SK-N-SH treated with all-trans-retinoic acid at 6 μM for 48 hours (cell line): Measurements from ENCODE around the gene RIMBP2.

Experiments
- ATAC-seq: fragments of 200-7000 bp; cut with Tn5 transposase; 3 replicates; pipeline ENCODE4 v1.9.1; 2020; ENCODE audit warnings: mild to moderate bottlenecking, moderate library complexity
- ARNTL ChIP-seq: fragments of 450-650 bp; formaldehyde crosslinking; IDR thresholded peaks from 2 replicates; pipeline ENCODE4 v1.5.0; 2020; ENCODE audit warnings: low read depth, mild to moderate bottlenecking, moderate library complexity, borderline replicate concordance
- BACH2 ChIP-seq: fragments of 250-450 bp; sonication (Bioruptor Pico); IDR thresholded peaks from 2 replicates; pipeline ENCODE4 v1.9.0; 2021; ENCODE audit warnings: mild to moderate bottlenecking, borderline replicate concordance
- CSDC2 ChIP-seq: fragments of 250-450 bp; sonication (Bioruptor Pico); IDR thresholded peaks from 2 replicates; pipeline ENCODE4 v1.5.0; 2020; ENCODE audit warnings: mild to moderate bottlenecking, moderate library complexity
- ESRRG ChIP-seq: fragments of 250-450 bp; sonication (Bioruptor Pico); IDR thresholded peaks from 2 replicates; pipeline ENCODE4 v1.6.1; 2021; ENCODE audit warnings: mild to moderate bottlenecking
- ISL1 ChIP-seq: fragments of 250-450 bp; sonication (Bioruptor Pico); IDR thresholded peaks from 2 replicates; pipeline ENCODE4 v2.1.2; 2022; ENCODE audit warnings: mild to moderate bottlenecking, moderate library complexity
- OSR1 ChIP-seq: fragments of 250-450 bp; sonication (Bioruptor Pico); IDR thresholded peaks from 2 replicates; pipeline ENCODE4 v1.8.0; 2022; ENCODE audit warnings: moderate library complexity, mild to moderate bottlenecking, inconsistent platforms
- RARB ChIP-seq: fragments of 250-450 bp; sonication (Bioruptor Pico); IDR thresholded peaks from 2 replicates; pipeline ENCODE4 v1.8.0; 2021; ENCODE audit warnings: mild to moderate bottlenecking, moderate library complexity
- SNAI2 ChIP-seq: fragments of 250-450 bp; sonication (Bioruptor Pico); IDR thresholded peaks from 2 replicates; pipeline ENCODE4 v1.5.0; 2020; ENCODE audit warnings: mild to moderate bottlenecking, moderate library complexity
- TCF4 ChIP-seq: fragments of 250-450 bp; sonication (Bioruptor Pico); IDR thresholded peaks from 2 replicates; pipeline ENCODE4 v1.8.0; 2021; ENCODE audit warnings: mild to moderate bottlenecking, moderate library complexity, borderline replicate concordance
- ZC3H10 ChIP-seq: fragments of 250-450 bp; sonication (Bioruptor Pico); IDR thresholded peaks from 2 replicates; pipeline ENCODE4 v1.5.1; 2021; ENCODE audit warnings: mild to moderate bottlenecking, moderate library complexity
- ZFP3 ChIP-seq: fragments of 250-450 bp; sonication (Bioruptor Pico); IDR thresholded peaks from 2 replicates; pipeline ENCODE4 v1.5.0; 2020; ENCODE audit warnings: mild to moderate bottlenecking, moderate library complexity
- ZFP30 ChIP-seq: fragments of 450-650 bp; formaldehyde crosslinking; IDR thresholded peaks from 2 replicates; pipeline ENCODE4 v1.5.0; 2022; ENCODE audit warnings: mild to moderate bottlenecking, moderate library complexity
- ZNF565 ChIP-seq: fragments of 450-650 bp; formaldehyde crosslinking; conservative IDR thresholded peaks from 2 replicates; pipeline ENCODE4 v1.5.0; 2020; ENCODE audit warnings: low read depth, mild to moderate bottlenecking, moderate library complexity
- ZNF70 ChIP-seq: fragments of 450-650 bp; formaldehyde crosslinking; IDR thresholded peaks from 2 replicates; pipeline ENCODE4 v1.5.0; 2020; ENCODE audit warnings: mild to moderate bottlenecking, moderate library complexity
- ZNF8 ChIP-seq: fragments of 450-650 bp; formaldehyde crosslinking; IDR thresholded peaks from 2 replicates; pipeline ENCODE4 v1.5.0; 2020; ENCODE audit warnings: mild to moderate bottlenecking, moderate library complexity
- TF ChIP-seq, protein P1 (sequence below): fragments of 250-450 bp; sonication (Bioruptor Pico); IDR thresholded peaks from 2 replicates; pipeline ENCODE4 v1.5.0; 2020; ENCODE audit warnings: mild to moderate bottlenecking, moderate library complexity
- TF ChIP-seq, protein P2 (sequence below): fragments of 250-450 bp; sonication (Bioruptor Pico); IDR thresholded peaks from 2 replicates; pipeline ENCODE4 v1.8.0; 2021; ENCODE audit warnings: low read depth, mild to moderate bottlenecking, moderate library complexity, borderline replicate concordance
- TF ChIP-seq, protein P3 (sequence below): fragments of 250-450 bp; sonication (Bioruptor Pico); IDR thresholded peaks from 2 replicates; pipeline ENCODE4 v1.8.0; 2020; ENCODE audit warnings: mild to moderate bottlenecking, moderate library complexity, borderline replicate concordance
- TF ChIP-seq, protein P4 (sequence below): fragments of 250-450 bp; sonication (Bioruptor Pico); IDR thresholded peaks from 2 replicates; pipeline ENCODE4 v1.5.1; 2020; ENCODE audit warnings: low read depth, mild to moderate bottlenecking, moderate library complexity
- TF ChIP-seq, protein P5 (sequence below): fragments of 250-450 bp; sonication (Bioruptor Pico); IDR thresholded peaks from 2 replicates; pipeline ENCODE4 v1.5.1; 2021; ENCODE audit warnings: mild to moderate bottlenecking, moderate library complexity

RIMBP2 gene

DNA sequence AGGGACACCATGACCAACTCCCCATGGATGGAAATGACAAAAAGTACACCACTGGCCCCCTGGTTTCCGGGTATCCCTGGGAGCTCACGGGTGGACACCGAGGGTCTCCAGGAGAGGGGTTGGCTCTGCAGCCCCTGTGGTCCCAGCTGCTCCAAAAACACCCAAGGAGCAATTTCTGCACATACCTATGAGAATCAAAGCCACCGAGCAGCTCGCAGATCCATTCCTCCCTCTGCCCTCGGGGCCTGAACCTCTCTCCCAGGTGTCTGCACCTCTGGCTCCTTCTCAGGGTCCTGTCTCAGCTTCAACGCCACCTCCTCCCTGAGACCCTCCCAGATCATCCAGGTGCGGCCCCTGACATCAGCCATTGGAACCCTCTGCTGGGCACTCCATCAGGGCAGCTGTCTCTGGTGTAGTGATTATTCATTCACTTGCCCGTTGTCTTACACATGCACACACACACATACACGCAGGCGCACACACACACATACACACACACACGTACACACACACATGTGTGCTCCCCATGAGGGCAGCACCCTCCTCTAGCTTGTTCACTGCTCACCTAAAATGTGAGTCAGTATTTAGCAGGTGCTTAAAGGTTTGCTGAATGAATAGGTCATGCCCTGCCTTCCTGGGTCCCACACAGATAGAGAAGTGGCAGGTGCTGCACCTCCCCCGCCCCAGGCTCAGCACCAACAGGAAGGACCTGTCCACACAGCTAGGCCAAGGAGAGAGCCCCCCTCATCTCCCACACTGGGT, 5.9 kb downstream of the RIMBP2 start:
- no peak for TF ChIP-seq ZNF70 (CRISPR knock-in tag)
- no peak for TF ChIP-seq OSR1 (CRISPR knock-in tag)
- TF ChIP-seq ESRRG (CRISPR knock-in tag) = no peak
- TF ChIP-seq ZNF8 (CRISPR knock-in tag) = no peak
- TF ChIP-seq, protein P1, sequence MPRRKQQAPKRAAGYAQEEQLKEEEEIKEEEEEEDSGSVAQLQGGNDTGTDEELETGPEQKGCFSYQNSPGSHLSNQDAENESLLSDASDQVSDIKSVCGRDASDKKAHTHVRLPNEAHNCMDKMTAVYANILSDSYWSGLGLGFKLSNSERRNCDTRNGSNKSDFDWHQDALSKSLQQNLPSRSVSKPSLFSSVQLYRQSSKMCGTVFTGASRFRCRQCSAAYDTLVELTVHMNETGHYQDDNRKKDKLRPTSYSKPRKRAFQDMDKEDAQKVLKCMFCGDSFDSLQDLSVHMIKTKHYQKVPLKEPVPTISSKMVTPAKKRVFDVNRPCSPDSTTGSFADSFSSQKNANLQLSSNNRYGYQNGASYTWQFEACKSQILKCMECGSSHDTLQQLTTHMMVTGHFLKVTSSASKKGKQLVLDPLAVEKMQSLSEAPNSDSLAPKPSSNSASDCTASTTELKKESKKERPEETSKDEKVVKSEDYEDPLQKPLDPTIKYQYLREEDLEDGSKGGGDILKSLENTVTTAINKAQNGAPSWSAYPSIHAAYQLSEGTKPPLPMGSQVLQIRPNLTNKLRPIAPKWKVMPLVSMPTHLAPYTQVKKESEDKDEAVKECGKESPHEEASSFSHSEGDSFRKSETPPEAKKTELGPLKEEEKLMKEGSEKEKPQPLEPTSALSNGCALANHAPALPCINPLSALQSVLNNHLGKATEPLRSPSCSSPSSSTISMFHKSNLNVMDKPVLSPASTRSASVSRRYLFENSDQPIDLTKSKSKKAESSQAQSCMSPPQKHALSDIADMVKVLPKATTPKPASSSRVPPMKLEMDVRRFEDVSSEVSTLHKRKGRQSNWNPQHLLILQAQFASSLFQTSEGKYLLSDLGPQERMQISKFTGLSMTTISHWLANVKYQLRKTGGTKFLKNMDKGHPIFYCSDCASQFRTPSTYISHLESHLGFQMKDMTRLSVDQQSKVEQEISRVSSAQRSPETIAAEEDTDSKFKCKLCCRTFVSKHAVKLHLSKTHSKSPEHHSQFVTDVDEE (CRISPR knock-in tag) = no peak
- TF ChIP-seq ZNF565 = no peak
- TF ChIP-seq, protein P2, sequence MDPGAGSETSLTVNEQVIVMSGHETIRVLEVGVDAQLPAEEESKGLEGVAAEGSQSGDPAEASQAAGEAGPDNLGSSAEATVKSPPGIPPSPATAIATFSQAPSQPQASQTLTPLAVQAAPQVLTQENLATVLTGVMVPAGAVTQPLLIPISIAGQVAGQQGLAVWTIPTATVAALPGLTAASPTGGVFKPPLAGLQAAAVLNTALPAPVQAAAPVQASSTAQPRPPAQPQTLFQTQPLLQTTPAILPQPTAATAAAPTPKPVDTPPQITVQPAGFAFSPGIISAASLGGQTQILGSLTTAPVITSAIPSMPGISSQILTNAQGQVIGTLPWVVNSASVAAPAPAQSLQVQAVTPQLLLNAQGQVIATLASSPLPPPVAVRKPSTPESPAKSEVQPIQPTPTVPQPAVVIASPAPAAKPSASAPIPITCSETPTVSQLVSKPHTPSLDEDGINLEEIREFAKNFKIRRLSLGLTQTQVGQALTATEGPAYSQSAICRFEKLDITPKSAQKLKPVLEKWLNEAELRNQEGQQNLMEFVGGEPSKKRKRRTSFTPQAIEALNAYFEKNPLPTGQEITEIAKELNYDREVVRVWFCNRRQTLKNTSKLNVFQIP = no peak
- TF ChIP-seq, all 23 proteins: peak for 0
- no peak for ATAC-seq

DNA sequence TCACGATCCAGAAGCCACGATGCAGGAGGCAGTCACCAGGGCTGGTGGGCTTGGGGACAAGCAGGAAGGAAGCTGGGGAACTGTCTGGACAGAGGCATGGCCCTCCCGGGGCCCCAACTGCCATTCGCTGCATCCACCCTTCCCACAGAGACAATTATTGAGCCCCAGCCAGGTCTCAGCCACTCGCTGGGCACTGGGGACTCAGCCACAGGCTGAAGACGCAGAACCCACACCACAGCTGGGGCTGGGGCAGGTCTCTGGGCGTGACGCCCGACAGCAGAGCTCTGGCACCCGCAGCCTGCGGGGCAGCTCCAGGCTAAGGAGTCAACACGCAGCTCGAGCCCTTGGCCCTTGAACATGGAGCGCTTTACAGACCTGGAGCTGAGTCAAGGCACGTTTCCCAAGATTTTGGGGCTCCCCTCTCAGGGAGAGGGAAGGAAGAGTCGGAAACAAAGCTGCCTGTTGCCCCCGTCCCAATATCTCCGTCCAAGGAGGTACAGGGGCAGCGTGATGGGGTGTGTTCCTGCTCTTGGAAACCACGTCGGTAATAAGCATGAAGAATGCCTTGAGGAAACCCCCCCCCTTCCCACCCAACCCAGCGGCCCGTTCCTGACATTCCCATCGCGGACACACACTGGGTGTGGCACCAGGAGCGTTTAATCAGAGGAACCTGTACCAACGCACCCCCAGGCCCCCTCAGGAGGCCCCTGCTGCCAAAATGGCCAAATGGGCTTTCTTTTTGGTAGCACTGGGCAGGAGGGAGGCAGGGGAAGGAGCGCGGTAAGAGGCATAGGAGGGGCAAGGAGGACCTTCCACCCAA, 6.7 kb downstream of the RIMBP2 start:
- ATAC-seq = no peak
- TF ChIP-seq BACH2 (no peak), ESRRG (CRISPR knock-in tag) (no peak), CSDC2 (CRISPR knock-in tag) (no peak), ZFP30 (CRISPR knock-in tag) (no peak), SNAI2 (CRISPR knock-in tag) (no peak), ZNF70 (CRISPR knock-in tag) (no peak), TCF4 (CRISPR knock-in tag) (no peak), ZFP3 (CRISPR knock-in tag) (no peak), RARB (CRISPR knock-in tag) (no peak), ZC3H10 (no peak), ISL1 (CRISPR knock-in tag) (no peak), ZNF8 (CRISPR knock-in tag) (no peak), OSR1 (CRISPR knock-in tag) (no peak), ZNF565 (no peak), ARNTL (CRISPR knock-in tag) (no peak)
- TF ChIP-seq, protein P3, sequence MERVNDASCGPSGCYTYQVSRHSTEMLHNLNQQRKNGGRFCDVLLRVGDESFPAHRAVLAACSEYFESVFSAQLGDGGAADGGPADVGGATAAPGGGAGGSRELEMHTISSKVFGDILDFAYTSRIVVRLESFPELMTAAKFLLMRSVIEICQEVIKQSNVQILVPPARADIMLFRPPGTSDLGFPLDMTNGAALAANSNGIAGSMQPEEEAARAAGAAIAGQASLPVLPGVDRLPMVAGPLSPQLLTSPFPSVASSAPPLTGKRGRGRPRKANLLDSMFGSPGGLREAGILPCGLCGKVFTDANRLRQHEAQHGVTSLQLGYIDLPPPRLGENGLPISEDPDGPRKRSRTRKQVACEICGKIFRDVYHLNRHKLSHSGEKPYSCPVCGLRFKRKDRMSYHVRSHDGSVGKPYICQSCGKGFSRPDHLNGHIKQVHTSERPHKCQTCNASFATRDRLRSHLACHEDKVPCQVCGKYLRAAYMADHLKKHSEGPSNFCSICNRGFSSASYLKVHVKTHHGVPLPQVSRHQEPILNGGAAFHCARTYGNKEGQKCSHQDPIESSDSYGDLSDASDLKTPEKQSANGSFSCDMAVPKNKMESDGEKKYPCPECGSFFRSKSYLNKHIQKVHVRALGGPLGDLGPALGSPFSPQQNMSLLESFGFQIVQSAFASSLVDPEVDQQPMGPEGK = no peak
- TF ChIP-seq, protein P4, sequence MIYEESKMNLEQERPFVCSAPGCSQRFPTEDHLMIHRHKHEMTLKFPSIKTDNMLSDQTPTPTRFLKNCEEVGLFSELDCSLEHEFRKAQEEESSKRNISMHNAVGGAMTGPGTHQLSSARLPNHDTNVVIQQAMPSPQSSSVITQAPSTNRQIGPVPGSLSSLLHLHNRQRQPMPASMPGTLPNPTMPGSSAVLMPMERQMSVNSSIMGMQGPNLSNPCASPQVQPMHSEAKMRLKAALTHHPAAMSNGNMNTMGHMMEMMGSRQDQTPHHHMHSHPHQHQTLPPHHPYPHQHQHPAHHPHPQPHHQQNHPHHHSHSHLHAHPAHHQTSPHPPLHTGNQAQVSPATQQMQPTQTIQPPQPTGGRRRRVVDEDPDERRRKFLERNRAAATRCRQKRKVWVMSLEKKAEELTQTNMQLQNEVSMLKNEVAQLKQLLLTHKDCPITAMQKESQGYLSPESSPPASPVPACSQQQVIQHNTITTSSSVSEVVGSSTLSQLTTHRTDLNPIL (CRISPR knock-in tag) = no peak
- TF ChIP-seq, protein P5, sequence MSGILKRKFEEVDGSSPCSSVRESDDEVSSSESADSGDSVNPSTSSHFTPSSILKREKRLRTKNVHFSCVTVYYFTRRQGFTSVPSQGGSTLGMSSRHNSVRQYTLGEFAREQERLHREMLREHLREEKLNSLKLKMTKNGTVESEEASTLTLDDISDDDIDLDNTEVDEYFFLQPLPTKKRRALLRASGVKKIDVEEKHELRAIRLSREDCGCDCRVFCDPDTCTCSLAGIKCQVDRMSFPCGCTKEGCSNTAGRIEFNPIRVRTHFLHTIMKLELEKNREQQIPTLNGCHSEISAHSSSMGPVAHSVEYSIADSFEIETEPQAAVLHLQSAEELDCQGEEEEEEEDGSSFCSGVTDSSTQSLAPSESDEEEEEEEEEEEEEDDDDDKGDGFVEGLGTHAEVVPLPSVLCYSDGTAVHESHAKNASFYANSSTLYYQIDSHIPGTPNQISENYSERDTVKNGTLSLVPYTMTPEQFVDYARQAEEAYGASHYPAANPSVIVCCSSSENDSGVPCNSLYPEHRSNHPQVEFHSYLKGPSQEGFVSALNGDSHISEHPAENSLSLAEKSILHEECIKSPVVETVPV (CRISPR knock-in tag) = no peak
- TF ChIP-seq, protein P2 = no peak
- TF ChIP-seq, protein P1 (CRISPR knock-in tag) = no peak
